ENCODE results near the gene WDR7.

The WDR7 gene

GRCh38 chr18:56878711-56879110 lies 227.6 kb downstream of the WDR7 start:
- DNase-seq (ENCODE audit: extremely low read depth in 1 of 2, low read depth in 1 of 2), result no peak

- no peak for DNase-seq (ENCODE audit: extremely low read depth in 1 of 2, low read depth in 1 of 2)
Measured at GRCh38 chr18:56884511-56884910, 233.4 kb downstream of the WDR7 start.

- no peak for DNase-seq (ENCODE audit: extremely low read depth in 1 of 2, low read depth in 1 of 2)
Measured at GRCh38 chr18:56888978-56889377, 237.8 kb downstream of the WDR7 start.

GRCh38 chr18:56889621-56890020 lies 238.5 kb downstream of the WDR7 start:
- no peak for DNase-seq (ENCODE audit: extremely low read depth in 1 of 2, low read depth in 1 of 2)

- DNase-seq (ENCODE audit: extremely low read depth in 1 of 2, low read depth in 1 of 2), result no peak
Measured at GRCh38 chr18:56890632-56891031, 239.5 kb downstream of the WDR7 start.

- DNase-seq (ENCODE audit: extremely low read depth in 1 of 2, low read depth in 1 of 2), result no peak
Measured at GRCh38 chr18:56891116-56891515, 240.0 kb downstream of the WDR7 start.

- DNase-seq (ENCODE audit: extremely low read depth in 1 of 2, low read depth in 1 of 2), result no peak
Measured at GRCh38 chr18:56891870-56892269, 240.7 kb downstream of the WDR7 start.

GRCh38 chr18:56897122-56897521 lies 246.0 kb downstream of the WDR7 start:
- DNase-seq (ENCODE audit: extremely low read depth in 1 of 2, low read depth in 1 of 2), result no peak

GRCh38 chr18:56899660-56900059 lies 248.5 kb downstream of the WDR7 start:
- no peak for DNase-seq (ENCODE audit: extremely low read depth in 1 of 2, low read depth in 1 of 2)

GRCh38 chr18:56900195-56901094 lies 249.3 kb downstream of the WDR7 start:
- DNase-seq (ENCODE audit: extremely low read depth in 1 of 2, low read depth in 1 of 2), result no peak

GRCh38 chr18:56901919-56902318 lies 250.8 kb downstream of the WDR7 start:
- DNase-seq (ENCODE audit: extremely low read depth in 1 of 2, low read depth in 1 of 2), result no peak

GRCh38 chr18:56902653-56903052 lies 251.5 kb downstream of the WDR7 start:
- DNase-seq (ENCODE audit: extremely low read depth in 1 of 2, low read depth in 1 of 2), result no peak

GRCh38 chr18:56903686-56904085 lies 252.5 kb downstream of the WDR7 start:
- no peak for DNase-seq (ENCODE audit: extremely low read depth in 1 of 2, low read depth in 1 of 2)

GRCh38 chr18:56907771-56908170 lies 256.6 kb downstream of the WDR7 start:
- DNase-seq (ENCODE audit: extremely low read depth in 1 of 2, low read depth in 1 of 2), result no peak

GRCh38 chr18:56910237-56910636 lies 259.1 kb downstream of the WDR7 start:
- DNase-seq (ENCODE audit: extremely low read depth in 1 of 2, low read depth in 1 of 2), result no peak

GRCh38 chr18:56910967-56911366 lies 259.8 kb downstream of the WDR7 start:
- no peak for DNase-seq (ENCODE audit: extremely low read depth in 1 of 2, low read depth in 1 of 2)

- DNase-seq (ENCODE audit: extremely low read depth in 1 of 2, low read depth in 1 of 2), result no peak
Measured at GRCh38 chr18:56913941-56914340, 262.8 kb downstream of the WDR7 start.

- no peak for DNase-seq (ENCODE audit: extremely low read depth in 1 of 2, low read depth in 1 of 2)
Measured at GRCh38 chr18:56919190-56919589, 268.0 kb downstream of the WDR7 start.

- DNase-seq (ENCODE audit: extremely low read depth in 1 of 2, low read depth in 1 of 2), result no peak
Measured at GRCh38 chr18:56921896-56922480, 270.8 kb downstream of the WDR7 start.

- no peak for DNase-seq (ENCODE audit: extremely low read depth in 1 of 2, low read depth in 1 of 2)
Measured at GRCh38 chr18:56926734-56927133, 275.6 kb downstream of the WDR7 start.

- no peak for DNase-seq (ENCODE audit: extremely low read depth in 1 of 2, low read depth in 1 of 2)
Measured at GRCh38 chr18:56927786-56928185, 276.6 kb downstream of the WDR7 start.

GRCh38 chr18:56929886-56930285 lies 278.7 kb downstream of the WDR7 start:
- DNase-seq (ENCODE audit: extremely low read depth in 1 of 2, low read depth in 1 of 2), result no peak
